ENCODE measurements around the gene SIGLEC1. TPM values are rescaled to one million over a fixed set of nuclear protein-coding genes. Genes with fewer than 3 reads are reported as not detected.
A peak's percentile ranks its signal among the peaks of the same experiment; 100 is the strongest.

Gene SIGLEC1
- total RNA-seq, 1 donor from 2014 or later = not detected

- no peak for TF ChIP-seq CTCF (IDR thresholded peaks at IDR 0.05; ENCODE audit: insufficient read depth, low read length, poor library complexity, severe bottlenecking)
- H3K27me3 ChIP-seq (ENCODE audit: control insufficient read depth, insufficient read depth, low read length) = peaks cover 47% of the 10 kb centered on the region
- DNase-seq (ENCODE audit: low read depth) = no peak
- no peaks in the 10 kb centered on the region for H3K36me3 ChIP-seq (ENCODE audit: control insufficient read depth, insufficient read depth, low read length)
- peak overlapping the region; percentile 24 for H3K4me3 ChIP-seq (ENCODE audit: low read depth, low read length)
These were observed 31.0 kb downstream of the SIGLEC1 start for GRCh38 chr20:3681352-3681930.

DNA sequence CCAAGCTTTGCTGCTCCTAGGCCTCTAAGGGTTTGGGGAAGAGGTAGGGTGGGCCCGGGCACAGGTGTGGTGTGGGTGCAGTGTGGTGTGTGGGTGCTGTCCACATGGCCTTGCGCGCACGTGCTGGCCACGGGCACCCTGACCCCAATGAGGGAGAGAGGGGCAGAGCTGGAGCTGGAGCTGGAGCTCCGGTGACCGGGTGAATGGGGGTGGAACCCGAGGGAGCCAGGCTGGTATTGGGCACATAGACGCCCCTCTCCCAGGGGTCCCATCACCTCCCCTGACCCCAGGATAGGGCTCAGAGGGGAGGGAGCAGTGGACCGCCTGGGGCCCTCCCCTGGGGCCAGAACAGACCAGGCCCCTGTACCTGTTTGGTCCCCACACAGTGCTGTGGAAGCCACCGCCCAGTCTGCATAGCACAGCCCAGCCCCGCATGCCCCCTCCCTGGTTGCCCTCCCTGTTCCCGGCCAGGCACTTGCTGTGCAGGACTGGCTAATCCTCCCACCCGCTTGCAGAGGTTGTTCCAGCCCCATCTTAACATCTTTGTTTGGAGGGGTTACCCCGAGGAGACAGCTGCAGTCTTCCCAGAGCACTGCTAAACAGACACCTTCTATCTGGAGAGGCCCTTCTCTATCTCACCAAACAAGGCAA lies 31.6 kb downstream of the SIGLEC1 start:
- no peak for TF ChIP-seq CTCF (IDR thresholded peaks at IDR 0.05; ENCODE audit: insufficient read depth, low read length, poor library complexity, severe bottlenecking)
- Histone ChIP-seq H3K4me3 (ENCODE audit: low read depth, low read length) (no peak overlapping the region), H3K27me3 (ENCODE audit: control insufficient read depth, insufficient read depth, low read length) (peaks cover 53% of the 10 kb centered on the region), H3K36me3 (ENCODE audit: control insufficient read depth, insufficient read depth, low read length) (no peaks in the 10 kb centered on the region)
- no peak for DNase-seq (ENCODE audit: low read depth)

DNA sequence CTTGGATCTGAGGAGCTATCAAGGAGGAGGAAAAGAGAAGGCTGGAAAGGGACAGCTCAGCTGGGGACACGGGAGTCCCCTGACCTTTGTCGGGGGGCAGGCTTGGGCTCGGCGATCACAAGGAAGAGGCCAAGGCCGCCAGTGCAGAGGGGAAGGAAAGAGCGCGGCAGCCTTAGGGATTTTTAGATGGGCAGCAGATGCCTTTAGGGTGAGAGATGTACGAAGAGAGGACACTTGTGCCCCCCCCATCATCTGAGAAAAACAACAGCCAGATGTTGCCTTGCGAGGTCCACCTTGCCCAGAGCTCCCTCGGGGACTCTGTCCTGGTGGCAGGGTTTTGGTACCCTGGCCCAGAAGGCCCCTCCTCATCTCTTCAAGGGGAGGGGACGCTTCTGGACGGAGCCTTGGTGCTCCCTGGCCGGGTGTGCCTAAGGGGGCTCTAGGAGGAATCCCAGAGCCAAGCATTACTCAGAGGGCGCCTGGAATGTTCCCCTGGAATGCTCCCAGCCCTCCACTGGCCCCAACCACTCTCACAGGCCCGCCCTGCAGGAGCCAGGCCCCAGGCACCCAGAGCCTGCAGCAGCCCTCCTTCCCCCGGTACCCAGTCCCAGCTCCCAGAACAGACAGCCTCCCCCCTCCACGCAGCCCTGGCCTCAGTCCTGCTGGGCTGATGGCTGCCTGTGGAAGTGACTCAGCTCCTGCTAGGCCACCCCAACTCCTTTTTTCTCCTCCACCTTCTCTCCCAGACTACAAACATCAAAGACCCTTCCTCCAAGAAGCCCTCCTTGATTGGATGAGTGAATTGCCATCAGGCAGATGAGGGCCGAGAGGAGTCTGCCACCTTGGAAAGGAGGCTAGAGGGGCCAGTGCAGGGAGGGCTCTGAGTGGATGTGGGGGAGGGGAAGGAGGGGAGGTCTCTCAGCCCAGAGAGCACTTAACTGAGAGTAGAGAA lies 32.4 kb downstream of the SIGLEC1 start:
- no peaks in the 10 kb centered on the region for H3K36me3 ChIP-seq (ENCODE audit: control insufficient read depth, insufficient read depth, low read length)
- TF ChIP-seq CTCF (IDR thresholded peaks at IDR 0.05; ENCODE audit: insufficient read depth, low read length, poor library complexity, severe bottlenecking) = no peak
- H3K4me3 ChIP-seq (ENCODE audit: low read depth, low read length) = no peak overlapping the region
- peaks cover 58% of the 10 kb centered on the region for H3K27me3 ChIP-seq (ENCODE audit: control insufficient read depth, insufficient read depth, low read length)
- DNase-seq (ENCODE audit: low read depth) = no peak

DNA sequence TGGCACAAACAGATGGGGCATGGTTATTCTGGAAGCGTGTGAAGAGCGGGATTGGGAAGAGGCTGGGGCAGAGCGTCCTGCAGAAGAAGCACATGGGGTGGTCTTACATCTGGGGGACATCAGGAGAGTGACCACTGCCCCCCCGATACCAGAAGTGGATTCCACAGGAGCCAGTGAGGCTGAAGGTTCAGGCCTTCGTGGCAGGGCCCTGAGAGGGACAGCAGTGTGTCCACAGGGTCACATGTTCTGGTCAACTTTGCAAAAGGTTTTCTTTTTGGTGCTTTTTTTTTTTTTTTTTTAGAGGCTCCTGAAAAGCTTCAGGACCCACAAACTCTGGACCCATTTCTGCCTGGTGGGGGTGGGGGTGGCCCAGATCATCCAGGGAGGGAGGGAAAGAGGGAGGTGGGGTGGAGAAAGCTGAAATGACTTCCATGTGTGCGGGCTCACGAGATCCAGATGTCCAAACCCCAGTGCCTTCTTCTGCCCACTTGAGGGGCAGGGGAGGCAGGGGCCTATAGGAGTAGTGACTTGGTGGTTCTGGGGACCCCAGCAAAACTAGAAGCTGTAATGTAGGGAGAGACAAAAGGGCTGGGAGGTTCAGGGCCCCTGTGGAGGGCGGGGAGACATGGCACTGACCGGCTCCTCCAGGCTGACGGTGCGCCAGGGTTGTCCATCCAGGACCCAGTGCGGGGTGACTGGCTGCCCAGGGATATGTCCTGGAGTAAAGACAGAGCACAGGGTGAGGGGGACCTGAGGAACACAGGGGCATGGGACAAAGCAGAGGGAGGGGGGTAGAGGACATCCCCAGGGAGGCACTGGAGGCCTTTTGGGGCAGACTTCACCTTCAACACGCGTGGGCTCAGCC lies 33.3 kb downstream of the SIGLEC1 start:
- no peak for DNase-seq (ENCODE audit: low read depth)
- Histone ChIP-seq H3K4me3 (ENCODE audit: low read depth, low read length) (no peak overlapping the region), H3K36me3 (ENCODE audit: control insufficient read depth, insufficient read depth, low read length) (no peaks in the 10 kb centered on the region), H3K27me3 (ENCODE audit: control insufficient read depth, insufficient read depth, low read length) (peaks cover 66% of the 10 kb centered on the region)
- TF ChIP-seq CTCF (IDR thresholded peaks at IDR 0.05; ENCODE audit: insufficient read depth, low read length, poor library complexity, severe bottlenecking) = no peak

- TF ChIP-seq CTCF (IDR thresholded peaks at IDR 0.05; ENCODE audit: insufficient read depth, low read length, poor library complexity, severe bottlenecking) = no peak
- Histone ChIP-seq H3K36me3 (ENCODE audit: control insufficient read depth, insufficient read depth, low read length) (no peaks in the 10 kb centered on the region), H3K4me3 (ENCODE audit: low read depth, low read length) (no peak overlapping the region), H3K27me3 (ENCODE audit: control insufficient read depth, insufficient read depth, low read length) (peaks cover 75% of the 10 kb centered on the region)
- DNase-seq (ENCODE audit: low read depth) = no peak
These were observed 34.2 kb downstream of the SIGLEC1 start for GRCh38 chr20:3678198-3678597.
